ENCODE results near the gene OTOF. TPM values are rescaled to one million over a fixed set of nuclear protein-coding genes. Genes with fewer than 3 reads are reported as not detected.

Gene OTOF
- total and polyA plus RNA-seq, 2 donors (not counting 3 experiments of a cell fraction or from before 2014, with no cell fraction given), result 0.06 to 0.22 TPM

DNA sequence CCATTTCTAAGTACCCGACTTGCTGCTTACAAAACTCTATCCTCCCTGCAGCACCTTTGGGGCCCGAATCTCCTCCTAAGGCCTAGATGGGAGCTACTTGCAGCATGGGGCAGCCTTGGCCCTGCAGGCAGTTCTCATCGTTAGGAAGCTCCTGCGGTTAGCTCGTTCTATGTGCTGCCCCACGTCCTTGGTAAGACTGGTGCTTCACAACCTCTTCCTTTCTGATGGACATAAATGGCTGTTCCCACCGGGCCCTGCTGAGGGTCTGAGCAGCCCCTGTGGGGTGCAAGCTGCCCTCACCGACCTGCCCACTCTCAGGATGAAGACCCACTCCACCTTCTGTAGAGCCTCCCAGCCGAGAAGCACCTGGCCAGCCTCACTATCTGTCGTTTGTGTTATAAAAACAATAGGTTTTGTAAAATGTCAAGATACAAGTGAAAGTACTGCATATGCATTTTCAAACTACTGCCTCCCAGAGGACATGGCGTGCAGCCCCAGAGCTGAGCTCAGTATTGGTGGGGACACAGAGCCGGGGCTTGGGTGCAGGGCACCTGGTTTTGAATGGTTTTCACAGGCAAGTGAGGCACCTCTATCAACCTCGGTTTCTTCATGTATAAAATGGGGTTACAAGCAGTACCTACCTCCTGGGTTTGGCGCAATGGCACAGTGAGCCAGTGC is 19.4 kb downstream of the OTOF start:
- CTCF ChIA-PET, result interaction anchor here (0.5 to 1.3 kb wide), 4 partner anchors 10 to 357 kb away, joined by 3 to 6 read pairs (median 4); no protein-coding TSS in a partner anchor
- no TSS peak for BruUV-seq (replicated peaks)

More for the DNA sequence above, 19.4 kb downstream of the OTOF start:
- Histone ChIP-seq H3K79me2 (ENCODE audit: control insufficient read depth, insufficient read depth, low read length) (no peaks in the 10 kb centered on the region), H3K4me3 (replicated peaks in 1 of 3; ENCODE audit: insufficient read depth in 1 of 3, low read depth in 1 of 3, low read length in 3 of 3) (no peak overlapping the region), H2AFZ (ENCODE audit: low read depth, low read length) (no peak overlapping the region), H4K20me1 (replicated peaks; ENCODE audit: control insufficient read depth, extremely low read depth, insufficient read depth, low read length) (no peaks in the 10 kb centered on the region), H3K4me1 (ENCODE audit: control insufficient read depth, extremely low read depth, insufficient read depth, low read length) (peaks cover 14% of the 10 kb centered on the region), H3K4me2 (ENCODE audit: insufficient read depth, low read length) (no peak overlapping the region), H3K9me1 (replicated peaks; ENCODE audit: control insufficient read depth, extremely low read depth, insufficient read depth, low read length) (no peaks in the 10 kb centered on the region), H3K27ac (ENCODE audit: insufficient read depth, low read depth, low read length) (no peak overlapping the region), H3K27me3 (ENCODE audit: control insufficient read depth in 2 of 2, insufficient read depth in 2 of 2, low read length in 2 of 2) (no peaks in the 10 kb centered on the region), H3K9ac (replicated peaks; ENCODE audit: extremely low read depth, insufficient read depth, low read length) (no peak overlapping the region), H3K36me3 (ENCODE audit: control insufficient read depth in 2 of 2, extremely low read depth in 1 of 2, insufficient read depth in 2 of 2, low read length in 2 of 2) (no peaks in the 10 kb centered on the region), H3K9me3 (replicated peaks; ENCODE audit: control insufficient read depth, insufficient read depth, low read length) (no peaks in the 10 kb centered on the region)
- intact Hi-C loops (cut with micrococcal nuclease), result no loop called here
- DNase-seq (ENCODE audit: low read depth, low spot score) (no peak), FAIRE-seq (no peak)
- TF ChIP-seq, protein P1, sequence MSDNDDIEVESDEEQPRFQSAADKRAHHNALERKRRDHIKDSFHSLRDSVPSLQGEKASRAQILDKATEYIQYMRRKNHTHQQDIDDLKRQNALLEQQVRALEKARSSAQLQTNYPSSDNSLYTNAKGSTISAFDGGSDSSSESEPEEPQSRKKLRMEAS (IDR thresholded peaks at IDR 0.05; ENCODE audit: insufficient read depth, insufficient read length), result no peak
- TF ChIP-seq GATA2 (IDR thresholded peaks at IDR 0.05; ENCODE audit: insufficient read depth, insufficient read length, low read depth, low read length) (no peak), POLR2AphosphoS5 (IDR thresholded peaks at IDR 0.05; ENCODE audit: insufficient read depth, low read depth, low read length) (no peak), POLR2A (IDR thresholded peaks at IDR 0.05; ENCODE audit: low read depth, low read length) (no peak), EZH2 (IDR thresholded peaks at IDR 0.05; ENCODE audit: borderline replicate concordance, low read depth, low read length, severe bottlenecking) (no peak), JUN (IDR thresholded peaks at IDR 0.05; ENCODE audit: borderline replicate concordance, insufficient read depth, insufficient read length, low read depth) (no peak), MYC (IDR thresholded peaks at IDR 0.05; ENCODE audit: low read depth, low read length) (no peak), FOS (IDR thresholded peaks at IDR 0.05; ENCODE audit: borderline replicate concordance, insufficient read depth, low read length) (no peak)
- TF ChIP-seq, protein P2, sequence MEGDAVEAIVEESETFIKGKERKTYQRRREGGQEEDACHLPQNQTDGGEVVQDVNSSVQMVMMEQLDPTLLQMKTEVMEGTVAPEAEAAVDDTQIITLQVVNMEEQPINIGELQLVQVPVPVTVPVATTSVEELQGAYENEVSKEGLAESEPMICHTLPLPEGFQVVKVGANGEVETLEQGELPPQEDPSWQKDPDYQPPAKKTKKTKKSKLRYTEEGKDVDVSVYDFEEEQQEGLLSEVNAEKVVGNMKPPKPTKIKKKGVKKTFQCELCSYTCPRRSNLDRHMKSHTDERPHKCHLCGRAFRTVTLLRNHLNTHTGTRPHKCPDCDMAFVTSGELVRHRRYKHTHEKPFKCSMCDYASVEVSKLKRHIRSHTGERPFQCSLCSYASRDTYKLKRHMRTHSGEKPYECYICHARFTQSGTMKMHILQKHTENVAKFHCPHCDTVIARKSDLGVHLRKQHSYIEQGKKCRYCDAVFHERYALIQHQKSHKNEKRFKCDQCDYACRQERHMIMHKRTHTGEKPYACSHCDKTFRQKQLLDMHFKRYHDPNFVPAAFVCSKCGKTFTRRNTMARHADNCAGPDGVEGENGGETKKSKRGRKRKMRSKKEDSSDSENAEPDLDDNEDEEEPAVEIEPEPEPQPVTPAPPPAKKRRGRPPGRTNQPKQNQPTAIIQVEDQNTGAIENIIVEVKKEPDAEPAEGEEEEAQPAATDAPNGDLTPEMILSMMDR (IDR thresholded peaks at IDR 0.05; ENCODE audit: extremely low read depth in 1 of 2, insufficient read depth in 1 of 2, low read depth in 1 of 2, low read length in 2 of 2), result no peak
- POLR2A ChIA-PET, result interaction anchor here (0.6 kb wide), 1 partner anchor 20 kb away, joined by 3 read pairs; the partner anchor contains the start of gene OTOF
- dilution Hi-C loops (cut with MboI; ENCODE audit: extremely low pct_ligation_motif_present, low sequenced_read_pairs), result no loop called here

Measured in endothelial cell of umbilical vein (primary cell).